Mesendoderm (in vitro differentiated cells): ENCODE results near the gene HTR6.
"Not testable (repeated sequence)": the region's sequence is repeated elsewhere in the genome, so short reads cannot be mapped to it uniquely, and the experiment has no call there.

Experiments
- DNase-seq: peaks from one replicate; pipeline ENCODE4 v3.0.0; 2013
- H2AK5ac ChIP-seq: 2 replicates; pipeline ENCODE4 v1.6.1; 2013; ENCODE audit warnings: low read length, inconsistent platforms
- H2BK120ac ChIP-seq: 2 replicates; pipeline ENCODE4 v1.6.1; 2013; ENCODE audit warnings: low read depth, mild to moderate bottlenecking, low read length, moderate library complexity, mixed read lengths
- H2BK15ac ChIP-seq: replicated peaks from 2 replicates; pipeline ENCODE4 v1.6.1; 2013; ENCODE audit warnings: low read depth, mild to moderate bottlenecking, moderate library complexity
- H2BK5ac ChIP-seq: 2 replicates; pipeline ENCODE4 v1.6.1; 2013; ENCODE audit warnings: low read length, inconsistent platforms
- H3K18ac ChIP-seq: 2 replicates; pipeline ENCODE4 v1.6.1; 2013; ENCODE audit warnings: mild to moderate bottlenecking, low read length, mixed read lengths
- H3K23ac ChIP-seq: one replicate; pipeline ENCODE4 v1.6.1; 2013; ENCODE audit warnings: low read length
- H3K27ac ChIP-seq: 2 replicates; pipeline ENCODE4 v1.5.1; 2013; ENCODE audit warnings: low read depth, mild to moderate bottlenecking, inconsistent platforms, low read length, moderate library complexity
- H3K27me3 ChIP-seq: 2 replicates; pipeline ENCODE4 v1.6.1; 2013; ENCODE audit warnings: low read length, control low read depth, mild to moderate bottlenecking, inconsistent platforms; ENCODE audit not compliant: insufficient read depth, poor library complexity
- H3K36me3 ChIP-seq: 2 replicates; pipeline ENCODE4 v1.6.1; 2013; ENCODE audit warnings: low read length, inconsistent platforms; ENCODE audit not compliant: control insufficient read depth, insufficient read depth
- H3K4ac ChIP-seq: one replicate; pipeline ENCODE4 v1.6.1; 2013; ENCODE audit warnings: low read depth, mild to moderate bottlenecking, low read length, moderate library complexity
- H3K4me1 ChIP-seq: 2 replicates; pipeline ENCODE4 v1.6.1; 2013; ENCODE audit warnings: low read depth, low read length, inconsistent platforms; ENCODE audit not compliant: control insufficient read depth
- H3K4me2 ChIP-seq: 2 replicates; pipeline ENCODE4 v1.6.1; 2013; ENCODE audit warnings: low read length
- H3K4me3 ChIP-seq: 2 replicates; pipeline ENCODE4 v1.5.1; 2013; ENCODE audit warnings: mild to moderate bottlenecking, low read length
- H3K56ac ChIP-seq: one replicate; pipeline ENCODE4 v1.6.1; 2013; ENCODE audit warnings: low read length
- H3K79me1 ChIP-seq: 2 replicates; pipeline ENCODE4 v1.6.1; 2013; ENCODE audit warnings: low read length, inconsistent platforms
- H3K79me2 ChIP-seq: 2 replicates; pipeline ENCODE4 v1.6.1; 2013; ENCODE audit warnings: mild to moderate bottlenecking, low read length; ENCODE audit not compliant: control insufficient read depth, insufficient read depth
- H3K9ac ChIP-seq: 2 replicates; pipeline ENCODE4 v1.6.1; 2013; ENCODE audit warnings: low read length, inconsistent platforms
- H4K5ac ChIP-seq: one replicate; pipeline ENCODE4 v1.6.1; 2013; ENCODE audit warnings: low read length
- H4K8ac ChIP-seq: one replicate; pipeline ENCODE4 v1.6.1; 2013; ENCODE audit warnings: low read depth, mild to moderate bottlenecking, control low read depth, low read length, moderate library complexity
- WGBS: extraction: QIAGEN DNeasy Blood & Tissue Kit; methylation state at CpG from one replicate; pipeline ENCODE4 v1.1.7; 2013; ENCODE audit warnings: low lambda C conversion rate, missing lambda C conversion rate; ENCODE audit not compliant: insufficient coverage; ENCODE audit errors: extremely low coverage; 5-methylcytosine and 5-hydroxymethylcytosine counted together

Gene HTR6

DNA sequence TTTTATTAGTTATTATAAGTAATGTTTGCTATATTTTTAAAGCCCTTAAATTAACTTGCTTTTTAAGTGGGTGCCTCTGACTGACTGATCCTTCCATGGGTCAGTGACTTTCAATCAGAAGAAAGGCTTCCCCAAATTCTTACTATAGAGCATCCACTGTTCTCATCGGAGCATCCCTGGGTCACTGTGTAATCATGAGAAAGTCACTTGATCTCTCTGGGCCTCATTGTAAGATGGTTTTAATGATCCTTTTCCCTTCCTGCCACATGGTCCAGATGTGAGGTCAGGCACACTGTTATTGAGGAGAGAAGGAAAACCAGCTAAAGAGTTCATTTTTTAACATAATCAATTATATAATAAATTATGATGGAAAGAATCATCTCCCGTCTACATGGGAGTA is 31.6 kb upstream of the HTR6 start:
- Histone ChIP-seq H2AK5ac (no peak overlapping the region), H3K4me2 (no peak overlapping the region), H3K4me1 (no peaks in the 10 kb centered on the region), H3K56ac (no peak overlapping the region), H3K27me3 (no peaks in the 10 kb centered on the region), H3K36me3 (no peaks in the 10 kb centered on the region), H3K18ac (no peak overlapping the region), H2BK5ac (no peak overlapping the region), H3K9ac (no peak overlapping the region), H3K23ac (no peak overlapping the region), H2BK120ac (no peak overlapping the region), H3K79me1 (no peaks in the 10 kb centered on the region), H2BK15ac (no peak overlapping the region), H3K4me3 (no peak overlapping the region), H4K5ac (no peak overlapping the region), H3K4ac (no peak overlapping the region), H3K79me2 (no peaks in the 10 kb centered on the region), H4K8ac (no peak overlapping the region), H3K27ac (no peak overlapping the region)
- no CpG with 5 or more reads among the region's 2 CpGs for WGBS
- no peak for DNase-seq

GRCh38 chr1:19635064-19635463 is 29.6 kb upstream of the HTR6 start:
- not testable (repeated sequence) for H3K79me1 ChIP-seq, H3K79me2 ChIP-seq, H2BK5ac ChIP-seq, H3K4ac ChIP-seq, H3K9ac ChIP-seq, H3K23ac ChIP-seq, H3K4me3 ChIP-seq, H3K56ac ChIP-seq, H3K36me3 ChIP-seq, H3K4me2 ChIP-seq, H3K27ac ChIP-seq, H4K8ac ChIP-seq, H2BK15ac ChIP-seq, H3K27me3 ChIP-seq, H2BK120ac ChIP-seq, H3K18ac ChIP-seq, DNase-seq, H2AK5ac ChIP-seq, H4K5ac ChIP-seq, H3K4me1 ChIP-seq
- no CpG with 5 or more reads among the region's 9 CpGs for WGBS

DNA sequence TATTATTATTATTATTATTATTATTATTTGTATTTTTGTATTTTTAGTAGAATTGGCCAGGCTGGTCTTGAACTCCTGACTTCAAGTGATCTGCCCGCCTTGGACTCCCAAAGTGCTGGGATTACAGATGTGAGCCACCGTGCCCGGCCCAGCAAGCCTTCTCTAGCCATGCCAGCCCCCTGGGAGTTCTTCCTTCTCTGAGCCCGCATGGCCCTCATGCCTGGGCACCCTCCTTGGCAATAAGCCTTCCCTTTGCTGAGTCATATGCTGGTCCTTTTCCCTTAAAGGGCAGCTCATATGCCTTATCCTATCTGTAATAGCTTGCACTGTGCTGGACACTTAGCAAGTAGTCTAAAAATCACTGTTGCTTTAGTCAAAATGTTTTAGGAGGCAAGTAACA is 29.0 kb upstream of the HTR6 start:
- H4K8ac ChIP-seq = no peak overlapping the region
- H3K27ac ChIP-seq = no peak overlapping the region
- no peaks in the 10 kb centered on the region for H3K79me2 ChIP-seq
- no peak overlapping the region for H4K5ac ChIP-seq
- no peak overlapping the region for H3K4ac ChIP-seq
- H3K4me3 ChIP-seq = no peak overlapping the region
- no peak overlapping the region for H2BK15ac ChIP-seq
- H3K79me1 ChIP-seq = no peaks in the 10 kb centered on the region
- H2AK5ac ChIP-seq = no peak overlapping the region
- no peak overlapping the region for H2BK5ac ChIP-seq
- no peaks in the 10 kb centered on the region for H3K36me3 ChIP-seq
- H3K56ac ChIP-seq = no peak overlapping the region
- H3K18ac ChIP-seq = no peak overlapping the region
- WGBS = no CpG with 5 or more reads among the region's 4 CpGs
- peaks cover 5% of the 10 kb centered on the region for H3K4me1 ChIP-seq
- H3K9ac ChIP-seq = no peak overlapping the region
- no peaks in the 10 kb centered on the region for H3K27me3 ChIP-seq
- no peak for DNase-seq
- H3K4me2 ChIP-seq = no peak overlapping the region
- no peak overlapping the region for H2BK120ac ChIP-seq
- H3K23ac ChIP-seq = no peak overlapping the region

- peaks cover 7% of the 10 kb centered on the region for H3K4me1 ChIP-seq
- H3K27me3 ChIP-seq = no peaks in the 10 kb centered on the region
- H4K8ac ChIP-seq = no peak overlapping the region
- H3K23ac ChIP-seq = no peak overlapping the region
- H3K79me1 ChIP-seq = no peaks in the 10 kb centered on the region
- no peak overlapping the region for H2BK15ac ChIP-seq
- H3K4me2 ChIP-seq = no peak overlapping the region
- no peak overlapping the region for H2BK120ac ChIP-seq
- no peaks in the 10 kb centered on the region for H3K79me2 ChIP-seq
- H2BK5ac ChIP-seq = no peak overlapping the region
- no CpG with 5 or more reads among the region's 5 CpGs for WGBS
- no peak overlapping the region for H3K27ac ChIP-seq
- no peak overlapping the region for H3K9ac ChIP-seq
- DNase-seq = no peak
- H3K4ac ChIP-seq = no peak overlapping the region
- H3K18ac ChIP-seq = no peak overlapping the region
- no peak overlapping the region for H2AK5ac ChIP-seq
- H3K56ac ChIP-seq = no peak overlapping the region
- no peak overlapping the region for H3K4me3 ChIP-seq
- no peaks in the 10 kb centered on the region for H3K36me3 ChIP-seq
- no peak overlapping the region for H4K5ac ChIP-seq
Observed at GRCh38 chr1:19636065-19636464, 28.6 kb upstream of the HTR6 start.

GRCh38 chr1:19636749-19637148 is 27.9 kb upstream of the HTR6 start:
- H4K8ac ChIP-seq, H3K4ac ChIP-seq, H2BK15ac ChIP-seq, H2BK5ac ChIP-seq, H3K56ac ChIP-seq, H3K4me3 ChIP-seq, H3K4me1 ChIP-seq, H3K23ac ChIP-seq, H3K79me1 ChIP-seq, H4K5ac ChIP-seq, H2BK120ac ChIP-seq, H3K36me3 ChIP-seq, H2AK5ac ChIP-seq, H3K27me3 ChIP-seq, H3K18ac ChIP-seq, H3K79me2 ChIP-seq, H3K9ac ChIP-seq, H3K4me2 ChIP-seq, DNase-seq, H3K27ac ChIP-seq: not testable (repeated sequence)
- no CpG with 5 or more reads among the region's 10 CpGs for WGBS

DNA sequence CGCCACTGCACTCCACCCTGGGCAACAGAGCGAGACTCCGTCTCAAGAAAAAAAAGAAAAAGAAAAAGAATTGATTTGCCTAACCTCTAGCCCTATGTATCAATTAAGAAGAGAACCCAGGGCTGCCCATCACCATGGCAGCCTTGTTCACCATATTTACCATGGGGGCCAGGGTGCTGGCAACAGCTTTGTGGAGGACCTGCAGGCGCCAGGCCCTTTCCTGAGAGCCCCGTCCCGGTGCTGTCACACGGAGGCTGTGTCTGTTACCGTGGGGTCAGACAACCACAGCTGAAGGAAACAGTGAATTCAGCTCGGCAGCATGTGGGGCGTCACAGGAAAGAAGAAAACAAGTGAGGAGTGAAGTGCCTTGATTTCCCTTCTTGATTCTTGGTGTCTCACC is 27.1 kb upstream of the HTR6 start:
- no peak overlapping the region for H3K4me3 ChIP-seq

More for the DNA sequence above, 27.1 kb upstream of the HTR6 start:
- no peaks in the 10 kb centered on the region for H3K79me1 ChIP-seq
- H2BK5ac ChIP-seq = no peak overlapping the region
- no peak overlapping the region for H3K27ac ChIP-seq
- WGBS = no CpG with 5 or more reads among the region's 10 CpGs
- no peak overlapping the region for H4K5ac ChIP-seq
- DNase-seq = no peak
- no peak overlapping the region for H3K56ac ChIP-seq
- no peak overlapping the region for H3K18ac ChIP-seq
- H3K23ac ChIP-seq = no peak overlapping the region
- H3K36me3 ChIP-seq = no peaks in the 10 kb centered on the region
- peaks cover under 1% of the 10 kb centered on the region for H3K27me3 ChIP-seq
- no peak overlapping the region for H2BK15ac ChIP-seq
- H3K9ac ChIP-seq = no peak overlapping the region
- H3K4ac ChIP-seq = no peak overlapping the region
- peaks cover 7% of the 10 kb centered on the region for H3K4me1 ChIP-seq
- no peak overlapping the region for H3K4me2 ChIP-seq
- no peaks in the 10 kb centered on the region for H3K79me2 ChIP-seq
- H2BK120ac ChIP-seq = no peak overlapping the region
- H4K8ac ChIP-seq = no peak overlapping the region
- no peak overlapping the region for H2AK5ac ChIP-seq
